Suprapubic skin (tissue), 4 donors: Measurements from ENCODE around the gene NAA40. TPM values are rescaled to one million over a fixed set of nuclear protein-coding genes. Genes with fewer than 3 reads are reported as not detected.

Experiments used
- DNase-seq, 2 donors: peaks; one replicate each; pipeline ENCODE4 v3.0.0-alpha.2; 2019; ENCODE audit warnings: low spot score in 2 of 2
- H3K27ac ChIP-seq: fragments of 200-600 bp; sonication (generic); one replicate; pipeline ENCODE4 v1.5.1; 2019
- H3K27me3 ChIP-seq: fragments of 200-600 bp; sonication (generic); one replicate; pipeline ENCODE4 v1.5.1; 2019
- H3K36me3 ChIP-seq: fragments of 200-600 bp; sonication (generic); one replicate; pipeline ENCODE4 v1.5.1; 2019
- H3K4me1 ChIP-seq: fragments of 200-600 bp; sonication (generic); one replicate; pipeline ENCODE4 v1.5.1; 2019
- H3K4me3 ChIP-seq: fragments of 200-600 bp; sonication (generic); one replicate; pipeline ENCODE4 v1.5.1; 2019; ENCODE audit warnings: mild to moderate bottlenecking
- H3K9me3 ChIP-seq: fragments of 200-600 bp; sonication (generic); one replicate; pipeline ENCODE4 v1.5.1; 2019
- CTCF ChIP-seq, 2 donors: fragments of 200-600 bp in 1 of 2; fragments of 450-650 bp in 1 of 2; sonication (generic) in 1 of 2; IDR thresholded peaks; one replicate each; pipeline ENCODE4 v1.5.1; 2016 to 2019; ENCODE audit warnings: antibody characterized with exemption in 2 of 2, mild to moderate bottlenecking in 1 of 2, moderate library complexity in 1 of 2
- EP300 ChIP-seq: sonication (generic); formaldehyde crosslinking; IDR thresholded peaks from one replicate; pipeline ENCODE4 v1.6.1; 2017; ENCODE audit warnings: antibody characterized with exemption
- POLR2A ChIP-seq, 2 donors: fragments of 450-650 bp; IDR thresholded peaks; one replicate each; pipeline ENCODE4 v1.6.1; 2017; ENCODE audit warnings: antibody characterized with exemption in 2 of 2, mild to moderate bottlenecking in 2 of 2, moderate library complexity in 2 of 2
- POLR2AphosphoS5 ChIP-seq, 3 donors: sonication (generic); formaldehyde crosslinking; IDR thresholded peaks; one replicate each; pipeline ENCODE4 v1.6.1; 2017; ENCODE audit warnings: antibody characterized with exemption in 3 of 3
- WGBS: methylation state at CpG from one replicate; pipeline ENCODE4 v1.1.5; 2018; 5-methylcytosine and 5-hydroxymethylcytosine counted together
- total RNA-seq, 4 donors: library from RNA; depleted of rRNA; stranded (reverse); fragments of >200 nt; gene quantifications; one replicate each; pipeline ENCODE4 v1.1.0, GENCODE V29; 2016

NAA40 gene
- total RNA-seq, 4 donors from 2014 or later: 5.4 to 19.2 (median 8.2) TPM

DNA sequence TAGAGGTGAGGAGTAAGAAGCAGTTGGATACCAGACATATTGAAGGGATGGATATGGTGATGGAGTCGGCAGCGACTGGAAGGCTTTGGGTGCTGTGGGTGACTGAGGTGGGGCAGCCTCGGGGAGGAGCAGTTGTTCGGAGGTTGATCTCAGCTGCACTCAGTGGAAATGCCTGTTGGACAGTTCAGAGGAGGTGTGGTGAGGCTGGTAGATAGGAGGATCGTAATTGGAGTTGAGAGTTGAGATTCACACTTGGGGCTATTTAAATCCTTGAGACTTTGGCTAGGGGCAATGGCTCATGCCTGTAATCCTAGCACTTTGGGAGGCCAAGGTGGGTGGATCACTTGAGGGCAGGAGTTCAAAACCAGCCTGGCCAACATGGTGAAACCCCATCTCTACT lies 54.3 kb downstream of the NAA40 start:
- H3K4me1 ChIP-seq: peaks cover 5% of the 10 kb centered on the region
- 86% methylated on average over 5 of the region's 5 CpGs for WGBS
- no peak overlapping the region for H3K4me3 ChIP-seq
- H3K9me3 ChIP-seq: no peaks in the 10 kb centered on the region
- no peak for DNase-seq
- peaks cover 70% of the 10 kb centered on the region for H3K36me3 ChIP-seq
- no peak overlapping the region for H3K27ac ChIP-seq
- H3K27me3 ChIP-seq: no peaks in the 10 kb centered on the region
- no peak for TF ChIP-seq POLR2AphosphoS5 (IDR thresholded peaks at IDR 0.05)
- TF ChIP-seq POLR2A (IDR thresholded peaks at IDR 0.05): no peak
- no peak for TF ChIP-seq EP300
- no peak for TF ChIP-seq CTCF (IDR thresholded peaks at IDR 0.05)

- Histone ChIP-seq H3K9me3 (no peaks in the 10 kb centered on the region), H3K36me3 (peaks cover 66% of the 10 kb centered on the region), H3K4me3 (no peak overlapping the region), H3K27me3 (no peaks in the 10 kb centered on the region), H3K27ac (no peak overlapping the region), H3K4me1 (peaks cover 9% of the 10 kb centered on the region)
- WGBS: 48% methylated on average over 6 of the region's 6 CpGs
- TF ChIP-seq POLR2A (IDR thresholded peaks at IDR 0.05) (no peak), EP300 (no peak), POLR2AphosphoS5 (IDR thresholded peaks at IDR 0.05) (no peak), CTCF (IDR thresholded peaks at IDR 0.05) (no peak)
- no peak for DNase-seq
Observed at GRCh38 chr11:63993993-63994392, 55.2 kb downstream of the NAA40 start.

DNA sequence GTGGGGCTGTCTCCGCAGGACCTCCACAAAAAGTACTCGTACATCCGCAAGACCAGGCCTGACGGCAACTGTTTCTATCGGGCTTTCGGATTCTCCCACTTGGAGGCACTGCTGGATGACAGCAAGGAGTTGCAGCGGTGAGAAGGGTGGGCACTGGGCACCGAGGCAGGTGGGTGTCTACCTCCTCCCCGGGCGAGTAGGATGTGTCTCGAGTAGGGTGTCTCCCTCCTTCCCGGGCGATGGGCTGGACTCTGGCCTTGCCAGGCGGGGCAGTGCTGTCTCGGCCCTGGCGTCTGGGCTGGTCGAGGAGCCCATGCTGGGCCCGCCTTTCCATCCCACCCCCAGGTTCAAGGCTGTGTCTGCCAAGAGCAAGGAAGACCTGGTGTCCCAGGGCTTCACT lies 57.7 kb downstream of the NAA40 start:
- no peaks in the 10 kb centered on the region for H3K27me3 ChIP-seq
- no peak overlapping the region for H3K27ac ChIP-seq
- no peak for DNase-seq
- no peak for TF ChIP-seq EP300
- TF ChIP-seq CTCF (IDR thresholded peaks at IDR 0.05): no peak
- TF ChIP-seq POLR2A (IDR thresholded peaks at IDR 0.05): no peak
- no peak for TF ChIP-seq POLR2AphosphoS5 (IDR thresholded peaks at IDR 0.05)
- H3K36me3 ChIP-seq: peaks cover 49% of the 10 kb centered on the region
- no peaks in the 10 kb centered on the region for H3K9me3 ChIP-seq
- no peak overlapping the region for H3K4me3 ChIP-seq
- 84% methylated on average over 4 of the region's 18 CpGs for WGBS
- H3K4me1 ChIP-seq: peaks cover 34% of the 10 kb centered on the region

DNA sequence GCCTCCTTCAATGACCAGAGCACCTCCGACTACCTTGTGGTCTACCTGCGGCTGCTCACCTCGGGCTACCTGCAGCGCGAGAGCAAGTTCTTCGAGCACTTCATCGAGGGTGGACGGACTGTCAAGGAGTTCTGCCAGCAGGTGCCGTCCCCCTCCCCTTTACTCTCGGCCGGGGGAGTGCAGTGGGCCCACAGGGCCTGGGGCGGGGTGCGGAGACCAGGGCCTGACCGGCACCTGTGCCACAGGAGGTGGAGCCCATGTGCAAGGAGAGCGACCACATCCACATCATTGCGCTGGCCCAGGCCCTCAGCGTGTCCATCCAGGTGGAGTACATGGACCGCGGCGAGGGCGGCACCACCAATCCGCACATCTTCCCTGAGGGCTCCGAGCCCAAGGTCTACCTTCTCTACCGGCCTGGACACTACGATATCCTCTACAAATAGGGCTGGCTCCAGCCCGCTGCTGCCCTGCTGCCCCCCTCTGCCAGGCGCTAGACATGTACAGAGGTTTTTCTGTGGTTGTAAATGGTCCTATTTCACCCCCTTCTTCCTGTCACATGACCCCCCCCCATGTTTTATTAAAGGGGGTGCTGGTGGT lies 58.4 kb downstream of the NAA40 start:
- H3K4me1 ChIP-seq: peaks cover 40% of the 10 kb centered on the region
- TF ChIP-seq EP300 (no peak), POLR2A (IDR thresholded peaks at IDR 0.05) (no peak), POLR2AphosphoS5 (IDR thresholded peaks at IDR 0.05) (no peak), CTCF (IDR thresholded peaks at IDR 0.05) (no peak)
- H3K36me3 ChIP-seq: peaks cover 44% of the 10 kb centered on the region
- WGBS: 93% methylated on average over 8 of the region's 27 CpGs
- no peaks in the 10 kb centered on the region for H3K27me3 ChIP-seq
- no peak overlapping the region for H3K27ac ChIP-seq
- H3K4me3 ChIP-seq: no peak overlapping the region
- no peaks in the 10 kb centered on the region for H3K9me3 ChIP-seq
- DNase-seq: no peak

DNA sequence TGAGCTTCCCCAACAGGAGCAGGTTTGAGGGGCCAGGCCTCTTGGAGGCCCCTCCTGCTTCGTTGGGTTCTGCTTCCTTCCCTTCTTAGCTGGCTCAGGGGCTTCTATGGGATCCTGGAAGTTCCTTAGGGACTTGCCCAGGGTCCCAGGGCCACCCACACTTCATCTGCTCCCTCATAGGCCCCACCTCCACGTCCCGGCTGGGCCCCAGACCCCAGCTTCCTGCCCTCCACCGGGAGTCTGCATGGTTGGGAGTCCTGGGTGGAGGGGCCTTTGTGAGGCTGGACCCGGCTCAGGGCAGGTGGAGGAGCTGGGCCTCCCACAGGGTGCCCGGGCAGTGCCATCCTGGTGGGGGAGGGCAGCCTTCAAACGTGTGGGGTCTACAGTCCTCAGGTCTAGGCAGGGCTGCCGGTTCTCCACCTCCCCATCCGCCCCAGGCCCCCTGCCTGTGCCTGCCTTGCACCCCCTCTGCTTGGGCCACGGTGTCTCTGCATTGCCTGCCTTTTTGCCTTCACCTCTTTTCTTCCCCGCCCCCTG lies 59.1 kb downstream of the NAA40 start:
- no peaks in the 10 kb centered on the region for H3K27me3 ChIP-seq
- H3K27ac ChIP-seq: no peak overlapping the region
- DNase-seq: no peak
- no peak for TF ChIP-seq POLR2AphosphoS5 (IDR thresholded peaks at IDR 0.05)
- no peak for TF ChIP-seq CTCF (IDR thresholded peaks at IDR 0.05)
- TF ChIP-seq EP300: no peak
- TF ChIP-seq POLR2A (IDR thresholded peaks at IDR 0.05): no peak
- peaks cover 40% of the 10 kb centered on the region for H3K36me3 ChIP-seq
- 77% methylated on average over 8 of the region's 11 CpGs for WGBS
- H3K4me1 ChIP-seq: peaks cover 42% of the 10 kb centered on the region
- H3K4me3 ChIP-seq: no peak overlapping the region
- no peaks in the 10 kb centered on the region for H3K9me3 ChIP-seq
